Measurements from ENCODE around the gene KRT79. TPM values are rescaled to one million over a fixed set of nuclear protein-coding genes. Genes with fewer than 3 reads are reported as not detected.

KRT79 gene
- polyA plus RNA-seq, 1 of the 3 experiments (the other 2 are of a cell fraction): not detected

DNA sequence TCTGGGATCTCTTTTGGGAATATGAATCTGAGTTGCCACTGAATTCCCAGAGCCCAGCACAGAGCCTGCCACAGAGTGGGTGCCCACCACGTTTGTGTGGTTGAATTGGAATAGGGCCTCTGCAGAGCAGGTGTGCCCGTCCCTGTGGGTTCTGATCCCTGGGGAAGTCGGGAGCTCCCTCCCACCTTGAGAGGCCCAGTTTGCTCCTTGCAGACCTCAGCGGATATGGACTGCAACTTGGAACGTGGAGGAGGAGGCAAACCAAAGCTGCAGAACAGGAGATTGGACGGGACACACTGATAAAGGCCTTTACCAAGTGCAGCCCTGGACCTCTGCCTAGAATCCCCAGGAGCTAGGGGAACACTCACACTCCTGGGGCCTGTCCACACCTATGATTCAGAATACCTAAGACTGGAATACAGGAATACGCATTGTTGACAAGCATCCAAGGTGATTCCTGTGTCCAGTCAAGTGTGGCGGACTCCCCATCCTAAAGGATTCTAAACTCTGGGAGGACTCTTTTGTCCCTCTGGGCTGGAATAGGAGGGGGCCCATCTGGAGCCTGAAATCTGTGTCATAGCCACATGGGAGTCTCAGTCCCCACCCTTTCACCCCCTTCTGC is 59.4 kb downstream of the KRT79 start (continued):
- TF ChIP-seq, protein P1, sequence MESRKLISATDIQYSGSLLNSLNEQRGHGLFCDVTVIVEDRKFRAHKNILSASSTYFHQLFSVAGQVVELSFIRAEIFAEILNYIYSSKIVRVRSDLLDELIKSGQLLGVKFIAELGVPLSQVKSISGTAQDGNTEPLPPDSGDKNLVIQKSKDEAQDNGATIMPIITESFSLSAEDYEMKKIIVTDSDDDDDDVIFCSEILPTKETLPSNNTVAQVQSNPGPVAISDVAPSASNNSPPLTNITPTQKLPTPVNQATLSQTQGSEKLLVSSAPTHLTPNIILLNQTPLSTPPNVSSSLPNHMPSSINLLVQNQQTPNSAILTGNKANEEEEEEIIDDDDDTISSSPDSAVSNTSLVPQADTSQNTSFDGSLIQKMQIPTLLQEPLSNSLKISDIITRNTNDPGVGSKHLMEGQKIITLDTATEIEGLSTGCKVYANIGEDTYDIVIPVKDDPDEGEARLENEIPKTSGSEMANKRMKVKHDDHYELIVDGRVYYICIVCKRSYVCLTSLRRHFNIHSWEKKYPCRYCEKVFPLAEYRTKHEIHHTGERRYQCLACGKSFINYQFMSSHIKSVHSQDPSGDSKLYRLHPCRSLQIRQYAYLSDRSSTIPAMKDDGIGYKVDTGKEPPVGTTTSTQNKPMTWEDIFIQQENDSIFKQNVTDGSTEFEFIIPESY (IDR thresholded peaks at IDR 0.05; ENCODE audit: borderline replicate concordance, low read depth): no peak
- no peak for TF ChIP-seq RXRA (IDR thresholded peaks at IDR 0.05; ENCODE audit: borderline replicate concordance, low read depth)
- no peak for TF ChIP-seq JUND (IDR thresholded peaks at IDR 0.05)
- no peak for TF ChIP-seq TCF12 (IDR thresholded peaks at IDR 0.05)
- TF ChIP-seq FOXM1 (IDR thresholded peaks at IDR 0.05; ENCODE audit: low read depth): no peak
- TF ChIP-seq, protein P2, sequence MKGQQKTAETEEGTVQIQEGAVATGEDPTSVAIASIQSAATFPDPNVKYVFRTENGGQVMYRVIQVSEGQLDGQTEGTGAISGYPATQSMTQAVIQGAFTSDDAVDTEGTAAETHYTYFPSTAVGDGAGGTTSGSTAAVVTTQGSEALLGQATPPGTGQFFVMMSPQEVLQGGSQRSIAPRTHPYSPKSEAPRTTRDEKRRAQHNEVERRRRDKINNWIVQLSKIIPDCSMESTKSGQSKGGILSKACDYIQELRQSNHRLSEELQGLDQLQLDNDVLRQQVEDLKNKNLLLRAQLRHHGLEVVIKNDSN (IDR thresholded peaks at IDR 0.05; ENCODE audit: borderline replicate concordance, low read depth): no peak
- no peak for TF ChIP-seq MXI1 (IDR thresholded peaks at IDR 0.05; ENCODE audit: low read depth, low read length)
- TF ChIP-seq, protein P3, sequence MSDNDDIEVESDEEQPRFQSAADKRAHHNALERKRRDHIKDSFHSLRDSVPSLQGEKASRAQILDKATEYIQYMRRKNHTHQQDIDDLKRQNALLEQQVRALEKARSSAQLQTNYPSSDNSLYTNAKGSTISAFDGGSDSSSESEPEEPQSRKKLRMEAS (IDR thresholded peaks at IDR 0.05; ENCODE audit: low read depth): no peak
- no peak for TF ChIP-seq EP300 (IDR thresholded peaks at IDR 0.05; ENCODE audit: borderline replicate concordance in 1 of 2, low read depth in 1 of 2, low read length in 1 of 2)
- TF ChIP-seq EZH2phosphoT487 (IDR thresholded peaks at IDR 0.05; ENCODE audit: borderline replicate concordance, low read depth): no peak
- TF ChIP-seq TAF1 (IDR thresholded peaks at IDR 0.05; ENCODE audit: borderline replicate concordance, low read depth, low read length): no peak

DNA sequence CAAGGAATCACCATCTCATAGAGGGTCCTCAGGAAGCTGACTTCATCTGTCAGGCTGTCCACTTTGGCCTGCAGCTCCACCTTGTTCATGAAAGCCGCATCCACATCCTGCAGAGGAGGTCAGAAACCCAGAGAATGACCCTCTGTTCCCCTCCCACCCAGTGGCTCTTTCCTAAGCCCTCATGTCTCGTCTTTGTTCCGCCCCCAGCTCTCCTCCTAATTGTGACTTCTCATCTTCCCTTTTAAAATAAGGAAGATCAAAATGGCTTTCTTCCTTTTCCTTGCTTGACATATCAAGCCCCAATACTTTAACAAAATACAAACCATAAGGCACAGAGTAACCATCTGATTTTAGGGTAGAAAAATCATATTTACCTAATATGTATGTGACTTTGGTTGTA is 61.3 kb downstream of the KRT79 start:
- H3K27me3 ChIP-seq (ENCODE audit: insufficient read depth): peaks cover 43% of the 10 kb centered on the region
- no peaks in the 10 kb centered on the region for H4K20me1 ChIP-seq (ENCODE audit: insufficient read depth)
- H3K4me3 ChIP-seq (ENCODE audit: low read depth in 2 of 2, low read length in 1 of 2): no peak overlapping the region
- DNase-seq: no peak
- TF ChIP-seq, protein P1 (IDR thresholded peaks at IDR 0.05; ENCODE audit: borderline replicate concordance, low read depth): no peak
- no peak for TF ChIP-seq RCOR1 (IDR thresholded peaks at IDR 0.05; ENCODE audit: low read length)
- TF ChIP-seq TEAD4 (IDR thresholded peaks at IDR 0.05; ENCODE audit: borderline replicate concordance, insufficient read depth): no peak
- no peak for TF ChIP-seq GATA2 (CRISPR knock-in tag; IDR thresholded peaks at IDR 0.05)
- TF ChIP-seq YY1 (IDR thresholded peaks at IDR 0.05; ENCODE audit: low read depth): no peak
- TF ChIP-seq, protein P4, sequence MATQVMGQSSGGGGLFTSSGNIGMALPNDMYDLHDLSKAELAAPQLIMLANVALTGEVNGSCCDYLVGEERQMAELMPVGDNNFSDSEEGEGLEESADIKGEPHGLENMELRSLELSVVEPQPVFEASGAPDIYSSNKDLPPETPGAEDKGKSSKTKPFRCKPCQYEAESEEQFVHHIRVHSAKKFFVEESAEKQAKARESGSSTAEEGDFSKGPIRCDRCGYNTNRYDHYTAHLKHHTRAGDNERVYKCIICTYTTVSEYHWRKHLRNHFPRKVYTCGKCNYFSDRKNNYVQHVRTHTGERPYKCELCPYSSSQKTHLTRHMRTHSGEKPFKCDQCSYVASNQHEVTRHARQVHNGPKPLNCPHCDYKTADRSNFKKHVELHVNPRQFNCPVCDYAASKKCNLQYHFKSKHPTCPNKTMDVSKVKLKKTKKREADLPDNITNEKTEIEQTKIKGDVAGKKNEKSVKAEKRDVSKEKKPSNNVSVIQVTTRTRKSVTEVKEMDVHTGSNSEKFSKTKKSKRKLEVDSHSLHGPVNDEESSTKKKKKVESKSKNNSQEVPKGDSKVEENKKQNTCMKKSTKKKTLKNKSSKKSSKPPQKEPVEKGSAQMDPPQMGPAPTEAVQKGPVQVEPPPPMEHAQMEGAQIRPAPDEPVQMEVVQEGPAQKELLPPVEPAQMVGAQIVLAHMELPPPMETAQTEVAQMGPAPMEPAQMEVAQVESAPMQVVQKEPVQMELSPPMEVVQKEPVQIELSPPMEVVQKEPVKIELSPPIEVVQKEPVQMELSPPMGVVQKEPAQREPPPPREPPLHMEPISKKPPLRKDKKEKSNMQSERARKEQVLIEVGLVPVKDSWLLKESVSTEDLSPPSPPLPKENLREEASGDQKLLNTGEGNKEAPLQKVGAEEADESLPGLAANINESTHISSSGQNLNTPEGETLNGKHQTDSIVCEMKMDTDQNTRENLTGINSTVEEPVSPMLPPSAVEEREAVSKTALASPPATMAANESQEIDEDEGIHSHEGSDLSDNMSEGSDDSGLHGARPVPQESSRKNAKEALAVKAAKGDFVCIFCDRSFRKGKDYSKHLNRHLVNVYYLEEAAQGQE (IDR thresholded peaks at IDR 0.05; ENCODE audit: low read depth, low read length): no peak
- TF ChIP-seq SIN3A (IDR thresholded peaks at IDR 0.05; ENCODE audit: borderline replicate concordance, low read depth, low read length): no peak
- TF ChIP-seq, protein P5, sequence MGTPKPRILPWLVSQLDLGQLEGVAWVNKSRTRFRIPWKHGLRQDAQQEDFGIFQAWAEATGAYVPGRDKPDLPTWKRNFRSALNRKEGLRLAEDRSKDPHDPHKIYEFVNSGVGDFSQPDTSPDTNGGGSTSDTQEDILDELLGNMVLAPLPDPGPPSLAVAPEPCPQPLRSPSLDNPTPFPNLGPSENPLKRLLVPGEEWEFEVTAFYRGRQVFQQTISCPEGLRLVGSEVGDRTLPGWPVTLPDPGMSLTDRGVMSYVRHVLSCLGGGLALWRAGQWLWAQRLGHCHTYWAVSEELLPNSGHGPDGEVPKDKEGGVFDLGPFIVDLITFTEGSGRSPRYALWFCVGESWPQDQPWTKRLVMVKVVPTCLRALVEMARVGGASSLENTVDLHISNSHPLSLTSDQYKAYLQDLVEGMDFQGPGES (IDR thresholded peaks at IDR 0.05; ENCODE audit: low read depth, low read length): no peak
- no peak overlapping the region for H3K27ac ChIP-seq (ENCODE audit: low read depth in 2 of 2, low read length in 1 of 2)
- ChIA-PET CTCF (interaction anchor here (1.1 kb wide), 1 partner anchor 8 kb away, joined by 3 read pairs; no protein-coding TSS in a partner anchor), POLR2A (no interaction called here)
- no peak overlapping the region for H3K4me2 ChIP-seq
- no peaks in the 10 kb centered on the region for H3F3A ChIP-seq (replicated peaks; ENCODE audit: insufficient read depth)
- no peaks in the 10 kb centered on the region for H3K9me2 ChIP-seq
- no peak overlapping the region for H3K9ac ChIP-seq
- H2AFZ ChIP-seq (ENCODE audit: low read depth): no peak overlapping the region
- 17% methylated on average over 3 of the region's 3 CpGs for WGBS (ENCODE audit: low lambda C conversion rate)
- no peaks in the 10 kb centered on the region for H3K4me1 ChIP-seq (ENCODE audit: control insufficient read depth in 1 of 2, insufficient read depth in 2 of 2, low read depth in 1 of 2, low read length in 1 of 2)
- H3K79me2 ChIP-seq (ENCODE audit: insufficient read depth): no peaks in the 10 kb centered on the region
- H3K9me3 ChIP-seq: no peaks in the 10 kb centered on the region
- H3K36me3 ChIP-seq (replicated peaks in 1 of 2; ENCODE audit: control insufficient read depth in 1 of 2, insufficient read depth in 2 of 2, low read length in 1 of 2): no peaks in the 10 kb centered on the region

Measured in SK-N-SH (cell line).